Smooth muscle cell (in vitro differentiated cells): Measurements from ENCODE around the gene SPHK1. TPM values are rescaled to one million over a fixed set of nuclear protein-coding genes. Genes with fewer than 3 reads are reported as not detected.

Source experiments
- DNase-seq: peaks from one replicate; lab custom pipeline; 2025; ENCODE audit not compliant: unreplicated experiment; lab: John Stamatoyannopoulos, UW
- H2AFZ ChIP-seq: fragments of 200-600 bp; sonication (generic); 2 replicates; pipeline ENCODE4 v1.6.0; 2016; ENCODE audit warnings: antibody characterized with exemption, low read depth, mild to moderate bottlenecking
- H3F3A ChIP-seq: fragments of 200-600 bp; sonication (generic); 2 replicates; pipeline ENCODE4 v1.6.0; 2017; ENCODE audit warnings: antibody characterized with exemption, low read depth
- H3K27ac ChIP-seq: fragments of 200-600 bp; sonication (generic); 2 replicates; pipeline ENCODE4 v1.5.1; 2016; ENCODE audit warnings: low read depth, mild to moderate bottlenecking
- H3K27me3 ChIP-seq: fragments of 200-600 bp; sonication (generic); 2 replicates; pipeline ENCODE4 v1.6.1; 2016; ENCODE audit warnings: low read depth, mild to moderate bottlenecking
- H3K36me3 ChIP-seq: fragments of 200-600 bp; sonication (generic); 2 replicates; pipeline ENCODE4 v1.5.1; 2016; ENCODE audit warnings: low read depth
- H3K4me1 ChIP-seq: fragments of 200-600 bp; sonication (generic); 2 replicates; pipeline ENCODE4 v1.5.1; 2016; ENCODE audit warnings: low read depth
- H3K4me2 ChIP-seq: fragments of 200-600 bp; sonication (generic); 2 replicates; pipeline ENCODE4 v1.6.0; 2016; ENCODE audit warnings: mild to moderate bottlenecking
- H3K4me3 ChIP-seq: fragments of 200-600 bp; sonication (generic); 2 replicates; pipeline ENCODE4 v1.5.1; 2016; ENCODE audit warnings: mild to moderate bottlenecking
- H3K79me2 ChIP-seq: fragments of 200-600 bp; sonication (generic); 2 replicates; pipeline ENCODE4 v1.6.0; 2016; ENCODE audit warnings: low read depth, mild to moderate bottlenecking
- H3K9ac ChIP-seq: fragments of 200-600 bp; sonication (generic); 2 replicates; pipeline ENCODE4 v1.6.0; 2016; ENCODE audit warnings: low read depth
- H3K9me3 ChIP-seq: fragments of 200-600 bp; sonication (generic); replicated peaks from 2 replicates; pipeline ENCODE4 v1.5.1; 2016; ENCODE audit warnings: low read depth
- H4K20me1 ChIP-seq: fragments of 200-600 bp; sonication (generic); 2 replicates; pipeline ENCODE4 v1.6.0; 2016; ENCODE audit warnings: low read depth
- CTCF ChIP-seq: fragments of 200-600 bp; sonication (generic); IDR thresholded peaks from 2 replicates; pipeline ENCODE4 v1.5.1; 2017; ENCODE audit warnings: borderline replicate concordance, mild to moderate bottlenecking, antibody characterized with exemption; ENCODE audit not compliant: insufficient read depth, poor library complexity, severe bottlenecking
- WGBS: methylation state at CpG from one replicate; pipeline ENCODE4 v1.1.7; 2016; ENCODE audit warnings: low lambda C conversion rate; 5-methylcytosine and 5-hydroxymethylcytosine counted together
- polyA plus RNA-seq: library from polyadenylated mRNA; unstranded; fragments of >200 nt; fragmentation: Nextera tagmentation; extraction: Ambion mirVana; gene quantifications from 2 replicates; pipeline ENCODE4 v1.2.1, GENCODE V29; 2016
- total RNA-seq: library from RNA; depleted of rRNA; stranded (reverse); fragments of >200 nt; gene quantifications from 2 replicates; pipeline ENCODE4 v1.2.3, GENCODE V29; 2014

The SPHK1 gene
- total and polyA plus RNA-seq, 2 experiments from 2014 or later = 20.1 to 24.8 TPM

- no peaks in the 10 kb centered on the region for H3K4me1 ChIP-seq
- no peak for TF ChIP-seq CTCF
- no peak overlapping the region for H2AFZ ChIP-seq
- DNase-seq = no peak
- H3K4me3 ChIP-seq = no peak overlapping the region
- H3K9ac ChIP-seq = no peak overlapping the region
- WGBS = 95% methylated on average over 33 of the region's 33 CpGs
- H4K20me1 ChIP-seq = peaks cover 16% of the 10 kb centered on the region
- H3K27ac ChIP-seq = no peak overlapping the region
- H3K9me3 ChIP-seq = no peaks in the 10 kb centered on the region
- H3F3A ChIP-seq = no peaks in the 10 kb centered on the region
- peaks cover 3% of the 10 kb centered on the region for H3K36me3 ChIP-seq
- H3K4me2 ChIP-seq = no peak overlapping the region
- no peaks in the 10 kb centered on the region for H3K79me2 ChIP-seq
- no peaks in the 10 kb centered on the region for H3K27me3 ChIP-seq
Measured at GRCh38 chr17:76399175-76400172, 15.1 kb downstream of the SPHK1 start.

GRCh38 chr17:76402711-76403110 lies 18.3 kb downstream of the SPHK1 start:
- Histone ChIP-seq H3K4me1 (no peaks in the 10 kb centered on the region), H3K4me2 (no peak overlapping the region), H3K9me3 (no peaks in the 10 kb centered on the region), H3K9ac (no peak overlapping the region), H2AFZ (no peak overlapping the region), H3F3A (no peaks in the 10 kb centered on the region), H3K79me2 (no peaks in the 10 kb centered on the region), H3K27me3 (no peaks in the 10 kb centered on the region), H3K36me3 (peaks cover 3% of the 10 kb centered on the region), H3K27ac (no peak overlapping the region), H4K20me1 (peaks cover 42% of the 10 kb centered on the region), H3K4me3 (no peak overlapping the region)
- no peak for TF ChIP-seq CTCF
- DNase-seq = no peak
- WGBS = 92% methylated on average over 5 of the region's 5 CpGs

- no peaks in the 10 kb centered on the region for H3K4me1 ChIP-seq
- no peak for DNase-seq
- H3K27me3 ChIP-seq = no peaks in the 10 kb centered on the region
- peaks cover 55% of the 10 kb centered on the region for H4K20me1 ChIP-seq
- no peak for TF ChIP-seq CTCF
- no peak overlapping the region for H3K27ac ChIP-seq
- no peak overlapping the region for H3K4me3 ChIP-seq
- no peaks in the 10 kb centered on the region for H3K79me2 ChIP-seq
- peaks cover 3% of the 10 kb centered on the region for H3K36me3 ChIP-seq
- H3F3A ChIP-seq = no peaks in the 10 kb centered on the region
- 98% methylated on average over 6 of the region's 6 CpGs for WGBS
- H3K9me3 ChIP-seq = no peaks in the 10 kb centered on the region
- no peak overlapping the region for H2AFZ ChIP-seq
- no peak overlapping the region for H3K4me2 ChIP-seq
- no peak overlapping the region for H3K9ac ChIP-seq
Measured at GRCh38 chr17:76404256-76404655, 19.8 kb downstream of the SPHK1 start.
